HepG2 (cell line): ENCODE results near the gene RAP1GAP2. TPM values are rescaled to one million over a fixed set of nuclear protein-coding genes. Genes with fewer than 3 reads are reported as not detected.

Source experiments
- CSRNP2 ChIP-seq: sonication (generic); formaldehyde crosslinking; conservative IDR thresholded peaks from 2 replicates; pipeline ENCODE4 v1.8.0; 2022; ENCODE audit warnings: low read depth, missing genetic modification reagents
- ELF4 ChIP-seq: sonication (generic); formaldehyde crosslinking; IDR thresholded peaks from 2 replicates; pipeline ENCODE4 v1.5.0; 2020; ENCODE audit warnings: missing genetic modification reagents, mild to moderate bottlenecking, moderate library complexity, borderline replicate concordance
- FOXA3 ChIP-seq: IDR thresholded peaks from 2 replicates; pipeline ENCODE4 v1.6.1; 2016; ENCODE audit warnings: missing genetic modification reagents, missing compliant biosample characterization
- GATAD1 ChIP-seq: IDR thresholded peaks from 2 replicates; pipeline ENCODE4 v1.6.1; 2016; ENCODE audit warnings: missing genetic modification reagents, missing compliant biosample characterization
- HOMEZ ChIP-seq: IDR thresholded peaks from 2 replicates; pipeline ENCODE4 v1.6.1; 2016; ENCODE audit warnings: low read depth
- KDM6A ChIP-seq: IDR thresholded peaks from 2 replicates; pipeline ENCODE4 v1.6.1; 2016; ENCODE audit warnings: low read depth
- KIAA2018 ChIP-seq: sonication (generic); formaldehyde crosslinking; IDR thresholded peaks from 2 replicates; pipeline ENCODE4 v1.5.0; 2020; ENCODE audit warnings: mild to moderate bottlenecking, missing genetic modification reagents, borderline replicate concordance
- LBX2 ChIP-seq: sonication (generic); formaldehyde crosslinking; IDR thresholded peaks from 2 replicates; pipeline ENCODE4 v1.5.0; 2020; ENCODE audit warnings: missing genetic modification reagents, mild to moderate bottlenecking, borderline replicate concordance
- MATR3 ChIP-seq: sonication (generic); formaldehyde crosslinking; IDR thresholded peaks from 2 replicates; pipeline ENCODE4 v1.4.0; 2020; ENCODE audit warnings: missing genetic modification reagents
- TFE3 ChIP-seq: IDR thresholded peaks from 2 replicates; pipeline ENCODE4 v1.6.1; 2016
- YEATS2 ChIP-seq: sonication (generic); formaldehyde crosslinking; IDR thresholded peaks from 2 replicates; pipeline ENCODE4 v1.4.0; 2020; ENCODE audit warnings: missing genetic modification reagents, borderline replicate concordance
- ZNF253 ChIP-seq: sonication (generic); formaldehyde crosslinking; IDR thresholded peaks from 2 replicates; pipeline ENCODE4 v1.8.0; 2022; ENCODE audit warnings: mild to moderate bottlenecking, missing genetic modification reagents, borderline replicate concordance
- ZNF260 ChIP-seq: sonication (generic); formaldehyde crosslinking; IDR thresholded peaks from 2 replicates; pipeline ENCODE4 v1.4.0; 2020; ENCODE audit warnings: missing genetic modification reagents, low read depth, mild to moderate bottlenecking, borderline replicate concordance
- ZNF317 ChIP-seq: sonication (generic); formaldehyde crosslinking; IDR thresholded peaks from 2 replicates; pipeline ENCODE4 v1.5.0; 2020; ENCODE audit warnings: mild to moderate bottlenecking, missing genetic modification reagents
- ZNF678 ChIP-seq: sonication (generic); formaldehyde crosslinking; IDR thresholded peaks from 2 replicates; pipeline ENCODE4 v1.4.0; 2020; ENCODE audit warnings: mild to moderate bottlenecking, missing genetic modification reagents
- polyA plus RNA-seq, 8 experiments: library from polyadenylated mRNA; depleted of rRNA in 3 of 8; stranded (reverse) in 7 of 8; unstranded in 1 of 8; fragments of >200 nt; fragmentation: Illumina TruSeq in 4 of 8; extraction: Trizol in 4 of 8; gene quantifications; 2 replicates each; pipeline versions ENCODE4 v1.2.1 to v1.2.3, GENCODE V29; 2011 to 2016; ENCODE audit warnings: low read depth in 4 of 8, missing spikeins in 1 of 8, mixed read lengths in 1 of 8; ENCODE audit not compliant: insufficient read depth in 1 of 8
- total RNA-seq, 5 experiments: library from RNA; depleted of rRNA; stranded (reverse); fragments of >200 nt; fragmentation: Illumina TruSeq; extraction: Trizol; gene quantifications; 2 replicates each; pipeline ENCODE4 v1.2.3, GENCODE V29; 2016; ENCODE audit warnings: low read depth in 1 of 5

The RAP1GAP2 gene
- total and polyA plus RNA-seq, 2 of the 13 experiments (the other 11 are each of a cell fraction or from before 2014, with no cell fraction given) = 10.9 to 12.0 TPM

GRCh38 chr17:3048727-3049471 lies 252.7 kb downstream of the RAP1GAP2 start (continued):
- TF ChIP-seq YEATS2 (CRISPR knock-in tag) = peak; percentile 77; the same call in 1 of the 2 replicates
- no peak for TF ChIP-seq ZNF260 (CRISPR knock-in tag)
- no peak for TF ChIP-seq TFE3
- no peak for TF ChIP-seq ELF4 (CRISPR knock-in tag)
- no peak for TF ChIP-seq KIAA2018 (CRISPR knock-in tag)
- no peak for TF ChIP-seq ZNF253
- TF ChIP-seq CSRNP2 (CRISPR knock-in tag) = no peak
- TF ChIP-seq ZNF317 (CRISPR knock-in tag) = no peak
- TF ChIP-seq MATR3 (CRISPR knock-in tag) = no peak
- TF ChIP-seq ZNF678 (CRISPR knock-in tag) = no peak
- peak; percentile 81 for TF ChIP-seq GATAD1
- TF ChIP-seq FOXA3 (CRISPR knock-in tag) = peak; percentile 20; the same call in 1 of the 2 replicates
- TF ChIP-seq HOMEZ (CRISPR knock-in tag) = peak; percentile 62; the same call in 1 of the 2 replicates
- no peak for TF ChIP-seq LBX2 (CRISPR knock-in tag)
- no peak for TF ChIP-seq KDM6A (CRISPR knock-in tag)
